K562 (cell line): ENCODE data around the gene SLC22A15. TPM values are rescaled to one million over a fixed set of nuclear protein-coding genes. Genes with fewer than 3 reads are reported as not detected.
A peak's percentile ranks its signal among the peaks of the same experiment; 100 is the strongest.

ENCODE experiments used
- ATAC-seq: fragments of 200-7000 bp; cut with Tn5 transposase; 3 replicates; pipeline ENCODE4 v1.9.1; 2020; ENCODE audit warnings: moderate library complexity
- BruUV-seq: library from RNA; stranded (reverse); fragments of 400-500 nt; replicated peaks from 2 replicates; lab custom pipeline; 2021; lab: Mats Ljungman, UMichigan
- CTCF ChIA-PET: fragments of 300-600 bp; formaldehyde crosslinking; extraction: SDS; loops from one replicate; lab custom pipeline; 2021; ENCODE audit warnings: low intra/inter-chr PET ratio; lab: Yijun Ruan, JAX
- POLR2A ChIA-PET: fragments of 300-600, 350-650 bp; sonication (Branson Sonifier 250); formaldehyde crosslinking; extraction: SDS; loops from one replicate; lab custom pipeline; 2021; ENCODE audit warnings: antibody characterized with exemption, inconsistent platforms; lab: Yijun Ruan, JAX
- DNase-seq, 4 experiments: peaks; one replicate each; pipeline versions ENCODE4 v3.0.0 to v3.0.0-alpha.2; 2011 to 2018; ENCODE audit warnings: low spot score in 3 of 4, mixed read lengths in 3 of 4; ENCODE audit errors: extremely low read depth in 1 of 4
- FAIRE-seq: peaks from 2 replicates; lab custom pipeline; 2011; peaks lifted over from hg19 to GRCh38; lab: Jason Lieb, UNC
- H2AFZ ChIP-seq: 2 replicates; pipeline ENCODE4 v1.6.0; 2011; ENCODE audit warnings: low read depth, low read length, control low read depth, inconsistent platforms
- H3K27ac ChIP-seq: fragments of 200-600 bp; 3 replicates; pipeline ENCODE4 v1.8.0; 2011; ENCODE audit warnings: low read depth, mild to moderate bottlenecking, control low read depth, inconsistent platforms, low read length, moderate library complexity, mixed read lengths; ENCODE audit errors: extremely low read depth
- H3K27me3 ChIP-seq, 2 experiments: fragments of 300-600 bp in 1 of 2; 2 replicates in 1 of 2; 3 replicates in 1 of 2; pipeline versions ENCODE4 v1.6.0 to v1.8.0; 2011; ENCODE audit warnings: inconsistent platforms in 2 of 2, low read length in 2 of 2, mild to moderate bottlenecking in 1 of 2, mixed read lengths in 1 of 2, moderate library complexity in 1 of 2; ENCODE audit not compliant: control insufficient read depth in 2 of 2, insufficient read depth in 2 of 2
- H3K36me3 ChIP-seq: fragments of 300-600 bp; 3 replicates; pipeline ENCODE4 v1.8.0; 2011; ENCODE audit warnings: mild to moderate bottlenecking, low read length, inconsistent platforms; ENCODE audit not compliant: control insufficient read depth, insufficient read depth
- H3K4me1 ChIP-seq, 2 experiments: fragments of 200-600 bp in 1 of 2; replicated peaks in 1 of 2; 2 replicates in 1 of 2; 3 replicates in 1 of 2; pipeline versions ENCODE4 v1.5.1 to v1.8.0; 2011; ENCODE audit warnings: inconsistent platforms in 2 of 2, low read length in 2 of 2, mild to moderate bottlenecking in 1 of 2, mixed read lengths in 1 of 2, moderate library complexity in 1 of 2; ENCODE audit not compliant: control insufficient read depth in 2 of 2, insufficient read depth in 2 of 2
- H3K4me2 ChIP-seq: 2 replicates; pipeline ENCODE4 v1.6.1; 2011; ENCODE audit warnings: low read length, control low read depth, inconsistent platforms, mixed read lengths; ENCODE audit not compliant: insufficient read depth
- H3K4me3 ChIP-seq: fragments of 200-600 bp; sonication (generic), shearing (Covaris generic); 2 replicates; pipeline ENCODE4 v1.5.1; 2016; ENCODE audit warnings: control low read depth, inconsistent platforms
- H3K79me2 ChIP-seq: fragments of 200-600 bp; 3 replicates; pipeline ENCODE4 v1.8.0; 2011; ENCODE audit warnings: low read length, inconsistent platforms; ENCODE audit not compliant: control insufficient read depth, insufficient read depth
- H3K9ac ChIP-seq, 2 experiments: 2 replicates each; pipeline versions ENCODE4 v1.6.0 to v1.6.1; 2011; ENCODE audit warnings: low read depth in 2 of 2, low read length in 2 of 2, control low read depth in 1 of 2, inconsistent platforms in 1 of 2, mild to moderate bottlenecking in 1 of 2, mixed read lengths in 1 of 2; ENCODE audit not compliant: insufficient read depth in 1 of 2
- H3K9me1 ChIP-seq: one replicate; pipeline ENCODE4 v1.6.0; 2011; ENCODE audit warnings: inconsistent platforms, mild to moderate bottlenecking, low read length, moderate library complexity; ENCODE audit not compliant: control insufficient read depth, insufficient read depth
- H3K9me3 ChIP-seq: replicated peaks from 2 replicates; pipeline ENCODE4 v1.5.1; 2011; ENCODE audit warnings: low read depth, low read length, inconsistent platforms; ENCODE audit not compliant: control insufficient read depth, insufficient read depth
- H4K20me1 ChIP-seq: replicated peaks from 2 replicates; pipeline ENCODE4 v1.6.1; 2011; ENCODE audit warnings: low read length, inconsistent platforms, mixed read lengths; ENCODE audit not compliant: control insufficient read depth, insufficient read depth
- CEBPB ChIP-seq: fragments of 450-650 bp; IDR thresholded peaks from 2 replicates; pipeline ENCODE4 v1.6.1; 2016; ENCODE audit warnings: missing genetic modification characterization, missing compliant biosample characterization
- ETV1 ChIP-seq: fragments of 450-650 bp; conservative IDR thresholded peaks from 2 replicates; pipeline ENCODE4 v1.6.1; 2016; ENCODE audit warnings: missing genetic modification characterization, control low read depth, low read depth, missing compliant biosample characterization
- L3MBTL2 ChIP-seq: fragments of 450-650 bp; IDR thresholded peaks from 2 replicates; pipeline ENCODE4 v1.6.1; 2016; ENCODE audit warnings: mild to moderate bottlenecking, moderate library complexity
- NFXL1 ChIP-seq: fragments of 450-650 bp; formaldehyde crosslinking; IDR thresholded peaks from 2 replicates; pipeline ENCODE4 v1.4.0; 2021; ENCODE audit warnings: mild to moderate bottlenecking
- RBM25 ChIP-seq: fragments of 200-400 bp; formaldehyde crosslinking; IDR thresholded peaks from 2 replicates; pipeline ENCODE4 v1.6.1; 2018; ENCODE audit warnings: low read length, low read depth, moderate library complexity; ENCODE audit not compliant: severe bottlenecking
- SLC30A9 ChIP-seq: fragments of 250-450 bp; sonication (Bioruptor Pico); IDR thresholded peaks from 2 replicates; pipeline ENCODE4 v1.8.0; 2022; ENCODE audit warnings: mild to moderate bottlenecking, moderate library complexity
- ZFP1 ChIP-seq: fragments of 450-650 bp; formaldehyde crosslinking; IDR thresholded peaks from 2 replicates; pipeline ENCODE4 v1.4.0; 2020; ENCODE audit warnings: mild to moderate bottlenecking, mixed read lengths
- ZKSCAN3 ChIP-seq: fragments of 250-450 bp; sonication (Bioruptor Pico); IDR thresholded peaks from 2 replicates; pipeline ENCODE4 v1.4.0; 2020
- ZNF12 ChIP-seq: sonication (generic); formaldehyde crosslinking; IDR thresholded peaks from 2 replicates; pipeline ENCODE4 v1.4.0; 2020; ENCODE audit warnings: mild to moderate bottlenecking, missing genetic modification reagents
- WGBS: fragments of 100-300 bp; shearing (Covaris generic); methylation state at CpG from one replicate; pipeline ENCODE4 v1.1.6; 2016; ENCODE audit warnings: low coverage, mixed read lengths; ENCODE audit not compliant: insufficient coverage; ENCODE audit errors: missing lambda C conversion rate; 5-methylcytosine and 5-hydroxymethylcytosine counted together
- in situ Hi-C: fragments of 300-500 bp; cut with MboI; formaldehyde crosslinking; loops from 4 replicates; pipeline ENCODE4 v1.15.0; 2018; ENCODE audit warnings: inconsistent platforms, mixed read lengths
- intact Hi-C: fragments of 100-400 bp; cut with micrococcal nuclease; formaldehyde crosslinking; loops from 2 replicates; pipeline ENCODE4 v1.14.2; 2022
- polyA plus RNA-seq, 8 experiments: library from polyadenylated mRNA; depleted of rRNA in 4 of 8; stranded (reverse) in 5 of 8; unstranded in 3 of 8; fragments of >200 nt; fragmentation: Nextera tagmentation in 2 of 8; fragmentation: Illumina TruSeq in 1 of 8; extraction: Ambion mirVana in 2 of 8; extraction: Trizol in 1 of 8; gene quantifications; 2 replicates each; pipeline versions ENCODE4 v1.2.1 to v1.2.3, GENCODE V29; 2011 to 2014; ENCODE audit warnings: inconsistent platforms in 1 of 8, missing spikeins in 1 of 8
- total RNA-seq, 7 experiments: library from RNA; depleted of rRNA in 6 of 7; stranded (reverse); fragments of >200 nt in 6 of 7; fragmentation: Illumina TruSeq in 2 of 7; extraction: Trizol in 2 of 7; gene quantifications; 2 replicates each; pipeline versions ENCODE4 v1.2.1 to v1.2.3, GENCODE V29; 2011 to 2021; ENCODE audit warnings: low replicate concordance in 1 of 7

The SLC22A15 gene
- total and polyA plus RNA-seq, 9 of the 15 experiments (the other 6 are each of a cell fraction or from before 2014, with no cell fraction given) = 0.24 to 2.7 (median 1.2) TPM

- BruUV-seq = no TSS peak
- no peak overlapping the region for H3K4me2 ChIP-seq
- H2AFZ ChIP-seq = no peak overlapping the region
- no peaks in the 10 kb centered on the region for H3K79me2 ChIP-seq
- H3K4me1 ChIP-seq = no peaks in the 10 kb centered on the region
- POLR2A ChIA-PET = interaction anchor here (0.7 to 1.0 kb wide), 2 partner anchors 9 to 373 kb away, joined by 3 to 9 read pairs; no protein-coding TSS in a partner anchor
- no peaks in the 10 kb centered on the region for H3K9me3 ChIP-seq
- no peaks in the 10 kb centered on the region for H3K9me1 ChIP-seq
- H3K27me3 ChIP-seq = peaks cover 8 to 26% of the 10 kb centered on the region in 2 experiments
- H4K20me1 ChIP-seq = no peaks in the 10 kb centered on the region
- H3K36me3 ChIP-seq = no peaks in the 10 kb centered on the region
- H3K27ac ChIP-seq = no peak overlapping the region
- TF ChIP-seq SLC30A9 (CRISPR knock-in tag) (no peak), NFXL1 (CRISPR knock-in tag) (no peak), ZKSCAN3 (no peak), ETV1 (tag) (no peak), RBM25 (peak; percentile 26)
- TF ChIP-seq, all 486 proteins: peak for 1
- in situ Hi-C loops (no loop called here), intact Hi-C loops (no loop called here)
- peak; percentile 51 for FAIRE-seq
- no peak for DNase-seq
- 4% methylated on average over 4 of the region's 4 CpGs for WGBS
- no peak for ATAC-seq
- CTCF ChIA-PET = no interaction called here
- Histone ChIP-seq H3K4me3 (no peak overlapping the region), H3K9ac (no peak overlapping the region)
Observed at GRCh38 chr1:116112388-116113140, 136.3 kb downstream of the SLC22A15 start.

DNA sequence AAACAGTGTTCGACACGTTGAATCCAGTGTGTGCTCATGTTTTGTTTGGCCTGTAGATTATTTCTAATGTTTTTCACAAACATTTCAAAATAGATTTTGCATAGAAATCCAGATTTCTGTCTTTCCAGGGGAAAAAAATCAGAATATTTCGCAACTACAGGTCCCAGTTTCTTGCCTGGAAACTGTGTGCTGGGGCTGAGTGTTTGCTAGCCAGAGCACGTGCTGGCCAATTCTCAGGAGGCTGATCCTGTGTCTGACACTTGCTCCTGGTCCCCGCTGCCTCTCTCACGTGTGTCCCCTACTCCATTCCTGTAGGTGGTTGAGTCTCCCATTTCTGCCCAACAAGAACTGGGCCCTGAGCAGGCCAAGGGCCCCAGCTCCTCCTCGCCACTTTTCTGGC is 137.3 kb downstream of the SLC22A15 start:
- Histone ChIP-seq H3K79me2 (no peaks in the 10 kb centered on the region), H3K4me3 (no peak overlapping the region), H3K9ac (no peak overlapping the region), H3K9me3 (no peaks in the 10 kb centered on the region), H3K4me2 (no peak overlapping the region), H3K4me1 (no peaks in the 10 kb centered on the region), H2AFZ (no peak overlapping the region), H3K27me3 (peaks cover 8 to 26% of the 10 kb centered on the region in 2 experiments), H4K20me1 (no peaks in the 10 kb centered on the region), H3K9me1 (no peaks in the 10 kb centered on the region), H3K27ac (no peak overlapping the region), H3K36me3 (no peaks in the 10 kb centered on the region)
- ChIA-PET POLR2A (no interaction called here), CTCF (no interaction called here)
- intact Hi-C loops = no loop called here
- no peak for DNase-seq
- 2% methylated on average over 7 of the region's 7 CpGs for WGBS
- no peak for ATAC-seq
- no peak for FAIRE-seq
- no TSS peak for BruUV-seq
- TF ChIP-seq ZFP1 (CRISPR knock-in tag) (no peak), CEBPB (peak; percentile 50), L3MBTL2 (no peak), ZNF12 (no peak)
- in situ Hi-C loops = no loop called here
